ENCODE results near the gene A2M.

The A2M gene

DNA sequence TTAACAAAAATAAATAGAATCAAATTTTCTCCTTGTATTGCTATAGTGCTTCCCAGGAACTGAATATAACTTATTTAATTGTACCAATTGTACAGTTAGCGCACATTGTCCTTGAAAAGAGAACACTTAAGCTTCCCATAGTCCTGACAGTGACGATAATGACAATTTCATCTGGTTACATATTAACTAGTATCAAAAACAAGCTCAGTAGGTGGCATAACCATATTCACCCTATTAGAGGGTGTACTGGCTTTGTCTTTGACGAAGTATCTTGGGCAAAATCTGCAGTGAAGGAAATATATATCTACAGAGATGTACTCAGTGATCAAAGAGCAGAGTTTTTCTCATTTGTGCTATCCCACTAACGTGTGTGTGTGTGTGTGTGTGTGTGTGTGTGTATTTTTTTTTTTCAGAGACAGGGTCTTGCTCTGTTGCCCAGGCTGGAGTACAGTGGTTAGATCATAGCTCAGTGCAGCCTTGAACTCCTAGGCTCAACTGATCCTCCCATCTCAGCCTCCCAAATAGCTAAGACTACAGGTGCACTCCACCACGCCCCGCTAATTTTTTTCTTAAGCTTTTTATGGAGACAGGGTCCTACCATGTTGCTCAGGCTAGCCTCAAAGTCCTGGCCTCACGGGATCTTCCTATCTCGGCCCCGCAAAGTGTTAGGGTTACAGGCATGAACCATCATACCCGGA lies 4.9 kb upstream of the A2M start:
- DNase-seq, result no peak

DNA sequence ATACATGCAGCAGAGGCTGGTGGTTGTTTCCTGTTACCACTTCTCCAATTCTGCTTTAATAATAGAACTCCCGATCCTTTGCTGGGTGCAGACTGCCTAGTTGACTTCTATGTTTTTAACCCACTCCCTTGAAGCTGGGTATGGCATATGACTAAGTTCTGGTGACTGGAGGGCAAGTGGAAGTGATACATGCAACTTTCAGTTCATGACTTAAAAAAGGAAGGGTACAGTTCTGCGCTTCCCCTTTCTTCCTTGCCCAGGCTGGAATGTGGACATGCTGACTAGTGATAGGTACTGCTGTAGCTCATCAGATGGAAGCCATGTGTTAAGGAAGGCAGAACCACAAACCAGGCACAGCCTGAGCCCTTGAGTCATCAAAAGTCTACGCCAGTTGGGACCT lies 2.4 kb upstream of the A2M start:
- no peak for DNase-seq

DNA sequence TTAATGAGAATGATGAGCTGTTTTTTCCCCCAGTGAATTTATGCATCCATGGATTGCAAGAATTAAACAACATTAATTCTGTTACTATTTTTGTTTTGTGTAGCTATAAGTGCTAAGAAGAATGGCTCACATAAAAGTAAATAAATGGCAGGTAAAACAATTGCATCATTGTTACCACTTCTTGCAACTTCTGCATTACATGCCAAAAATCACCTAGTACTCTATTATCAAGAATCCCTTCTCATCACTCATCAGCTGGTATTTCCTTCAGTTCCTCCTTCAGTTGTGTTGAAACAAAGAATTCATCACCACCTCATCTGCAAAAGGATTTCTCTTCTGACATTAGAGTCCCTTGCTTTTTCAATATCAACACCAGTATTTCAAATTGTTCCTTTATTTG lies 773 bp downstream of the A2M start:
- DNase-seq, result no peak

DNA sequence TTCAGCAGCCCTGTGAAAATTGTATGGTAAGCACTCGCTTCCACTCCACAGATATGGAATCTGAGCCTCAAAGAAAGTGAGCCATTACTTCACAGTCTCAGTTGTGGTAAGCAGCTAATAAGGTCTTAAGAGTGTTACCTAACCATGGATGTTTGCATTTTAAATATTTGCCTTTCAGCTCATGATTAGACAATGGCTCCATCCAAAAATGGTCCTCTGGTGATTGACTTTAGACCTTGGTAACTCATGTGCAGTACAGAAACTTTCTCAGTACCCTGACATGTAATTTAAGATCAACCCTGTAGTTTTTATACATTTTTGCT lies 1.8 kb downstream of the A2M start:
- DNase-seq, result no peak

DNA sequence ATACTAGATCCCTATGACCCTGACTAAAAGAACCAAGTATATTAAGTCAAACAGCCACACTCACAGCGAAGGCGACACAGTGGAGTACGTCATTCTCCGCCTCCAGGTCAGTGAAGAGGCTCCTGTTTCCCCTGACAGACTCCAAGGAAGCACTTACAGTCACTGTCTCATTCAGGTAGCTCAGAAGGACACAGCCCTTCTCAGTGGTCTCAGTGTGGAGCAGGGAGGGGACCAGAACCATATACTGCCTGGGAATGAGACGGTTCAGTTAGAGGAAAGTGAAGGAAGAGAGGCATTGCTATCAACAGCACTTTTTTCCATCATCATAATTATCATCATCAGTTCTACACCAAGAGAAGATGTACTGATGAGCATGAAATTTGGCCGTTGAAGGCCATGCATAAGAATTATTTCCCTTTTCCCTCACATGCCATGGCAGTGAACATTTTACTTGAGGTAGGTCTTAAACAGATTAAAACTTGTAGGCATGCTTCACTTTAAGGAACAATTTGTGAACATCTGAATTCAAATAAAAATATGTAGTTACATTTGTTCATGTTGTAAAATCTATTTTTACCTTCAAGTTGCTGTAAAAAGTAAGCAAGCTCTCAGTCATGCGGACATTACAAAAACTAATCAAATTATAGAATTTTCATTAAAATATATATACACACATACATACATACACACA lies 2.3 kb downstream of the A2M start:
- DNase-seq, result no peak

DNA sequence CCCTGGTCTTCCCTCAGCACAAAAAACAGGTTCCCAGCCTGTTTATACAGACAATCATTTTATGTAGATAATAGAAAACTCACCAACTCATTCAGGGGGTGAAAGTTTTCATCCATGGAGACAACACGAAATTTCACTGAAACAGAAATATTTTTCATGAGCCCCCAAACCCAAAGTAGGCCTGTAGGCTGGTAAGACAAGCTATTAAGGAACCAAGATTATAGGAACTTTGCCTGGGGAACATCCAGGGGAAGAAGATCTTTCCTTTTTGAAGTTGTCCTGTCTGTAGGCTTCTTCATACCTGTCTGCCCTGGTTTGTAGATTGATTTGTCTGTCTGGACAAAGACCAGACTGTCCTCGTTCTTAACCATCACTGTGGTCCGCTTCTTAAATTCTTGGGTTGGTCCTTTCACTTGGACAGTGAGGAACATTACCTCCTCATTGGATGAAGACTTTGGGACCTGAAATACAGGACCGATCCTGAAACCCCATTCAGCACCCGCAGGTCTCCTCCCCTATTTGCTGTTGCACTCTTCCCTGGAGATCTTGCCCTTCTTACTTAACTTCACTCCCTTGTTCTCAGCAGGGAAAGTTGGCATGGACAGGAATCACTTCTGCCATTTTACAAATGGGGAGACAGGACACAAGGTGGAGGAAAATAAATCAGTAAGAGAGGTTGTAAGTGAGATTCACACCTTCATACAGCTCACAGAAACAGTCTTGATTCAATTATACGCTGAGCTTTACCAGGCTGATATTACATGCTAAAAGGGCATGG lies 3.5 kb downstream of the A2M start:
- no peak for DNase-seq

DNA sequence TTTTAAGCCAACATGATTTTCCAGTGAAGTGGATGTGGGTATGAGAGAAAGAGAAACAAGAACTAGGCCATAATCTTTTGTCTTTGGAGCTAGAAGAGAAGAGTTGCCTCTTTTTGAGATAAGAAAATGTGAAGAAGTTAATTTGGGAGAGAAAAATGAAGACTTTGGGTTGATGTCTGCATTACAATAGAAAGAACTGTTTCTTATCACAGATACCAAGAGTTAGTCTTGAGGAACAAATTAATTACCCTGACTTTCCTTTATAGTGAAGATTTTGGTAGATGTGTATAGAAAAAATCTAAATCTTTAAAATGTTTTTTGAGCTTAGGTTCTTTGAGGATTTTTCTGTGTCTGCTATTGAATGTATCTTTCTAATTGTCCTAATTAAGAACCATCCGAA lies 4.2 kb downstream of the A2M start:
- no peak for DNase-seq

DNA sequence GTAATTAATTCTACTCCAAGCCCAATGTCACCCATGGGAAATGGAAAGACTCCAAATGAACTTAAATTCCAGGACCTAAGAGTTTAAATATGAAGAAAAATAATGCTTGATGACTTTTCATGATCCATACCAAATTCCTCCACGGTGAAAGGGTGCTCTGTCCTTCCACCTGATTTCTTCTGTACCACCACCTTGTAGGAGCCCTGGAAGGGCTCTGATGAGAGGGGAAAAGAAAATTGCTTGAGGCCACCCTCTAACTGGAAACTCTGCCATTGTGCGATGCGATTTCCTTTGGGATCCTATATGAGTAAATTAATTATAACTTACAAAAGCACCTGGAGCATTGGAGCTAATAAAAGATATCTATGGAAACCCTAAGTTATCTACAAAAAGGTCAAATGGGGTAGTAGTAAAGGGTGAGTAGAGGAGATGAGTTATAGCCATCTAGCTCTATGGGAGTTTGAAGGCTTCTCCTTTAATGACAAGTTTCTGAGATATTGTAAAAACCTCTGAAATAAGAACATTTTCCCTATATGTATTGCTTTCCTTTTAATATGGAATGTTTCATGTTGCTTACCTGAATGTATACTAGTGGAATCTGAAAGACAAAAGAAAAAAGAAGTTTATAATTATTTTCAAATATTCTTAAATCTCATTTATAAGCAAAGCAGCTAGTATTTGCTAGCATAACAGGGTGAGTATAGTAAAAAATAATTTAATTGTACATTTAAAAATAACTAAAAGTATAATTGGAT lies 5.8 kb downstream of the A2M start:
- DNase-seq, result no peak

DNA sequence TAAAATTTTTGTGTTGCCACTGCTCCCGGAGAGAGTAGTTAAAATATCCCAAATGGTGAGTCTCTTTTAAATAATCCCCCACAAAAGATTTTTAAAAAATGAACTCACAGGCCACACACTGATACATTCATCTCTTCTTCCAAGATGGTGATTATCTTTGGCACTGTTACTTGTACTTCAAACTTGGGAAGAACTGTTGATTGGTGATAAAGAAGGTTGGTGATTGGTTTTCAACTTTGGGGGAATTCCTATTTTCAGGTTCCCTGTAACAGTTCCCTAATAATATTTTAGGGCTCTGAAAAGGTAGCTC lies 6.6 kb downstream of the A2M start:
- no peak for DNase-seq

DNA sequence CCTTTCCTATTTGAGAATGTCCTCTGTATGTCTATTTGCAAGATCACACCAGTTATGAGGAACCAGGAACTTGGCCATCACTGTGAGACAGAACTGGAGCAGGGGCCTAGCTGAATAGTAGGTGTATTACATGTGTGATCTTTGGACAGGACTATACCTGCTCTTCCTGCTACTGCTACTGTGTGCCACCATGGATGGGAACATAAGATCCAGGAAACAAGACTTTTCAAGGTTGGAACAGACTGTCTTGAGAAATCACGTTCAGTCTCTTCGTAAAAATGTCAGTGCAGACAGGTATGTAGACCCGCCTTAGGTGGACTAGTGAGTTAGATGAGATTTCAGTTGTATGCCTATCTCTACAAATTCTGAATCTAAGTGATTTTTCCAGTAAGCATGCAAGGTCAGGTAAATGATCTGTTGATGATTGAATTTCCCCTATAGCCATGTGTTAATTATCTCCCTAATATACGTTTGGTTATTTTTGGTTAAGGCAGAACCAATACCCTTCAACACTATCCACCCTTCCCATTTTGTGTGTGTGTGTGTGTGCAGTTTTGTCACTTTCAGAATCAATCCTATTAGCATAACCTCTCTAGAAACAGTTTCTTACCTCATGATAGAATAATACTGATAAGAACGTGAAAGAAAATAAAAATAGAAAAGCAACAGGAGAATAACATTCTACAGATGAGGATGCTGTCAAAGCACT lies 7.1 kb downstream of the A2M start:
- DNase-seq, result no peak

DNA sequence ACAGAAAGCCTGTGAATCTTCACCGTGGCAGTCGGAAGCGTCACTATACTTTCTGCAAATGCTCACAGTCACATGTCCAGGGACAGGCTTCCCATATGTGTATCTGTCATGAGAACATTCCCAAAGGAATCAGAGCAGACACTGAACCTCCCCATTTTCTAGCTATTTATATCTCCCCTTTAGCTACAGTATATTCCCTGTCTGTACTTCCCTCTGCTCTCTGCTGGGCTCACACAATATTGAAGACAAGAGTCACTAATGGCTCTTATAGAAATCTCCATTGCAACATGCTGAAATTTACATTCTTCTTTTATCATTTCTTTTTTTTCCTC lies 8.2 kb downstream of the A2M start:
- DNase-seq, result no peak

DNA sequence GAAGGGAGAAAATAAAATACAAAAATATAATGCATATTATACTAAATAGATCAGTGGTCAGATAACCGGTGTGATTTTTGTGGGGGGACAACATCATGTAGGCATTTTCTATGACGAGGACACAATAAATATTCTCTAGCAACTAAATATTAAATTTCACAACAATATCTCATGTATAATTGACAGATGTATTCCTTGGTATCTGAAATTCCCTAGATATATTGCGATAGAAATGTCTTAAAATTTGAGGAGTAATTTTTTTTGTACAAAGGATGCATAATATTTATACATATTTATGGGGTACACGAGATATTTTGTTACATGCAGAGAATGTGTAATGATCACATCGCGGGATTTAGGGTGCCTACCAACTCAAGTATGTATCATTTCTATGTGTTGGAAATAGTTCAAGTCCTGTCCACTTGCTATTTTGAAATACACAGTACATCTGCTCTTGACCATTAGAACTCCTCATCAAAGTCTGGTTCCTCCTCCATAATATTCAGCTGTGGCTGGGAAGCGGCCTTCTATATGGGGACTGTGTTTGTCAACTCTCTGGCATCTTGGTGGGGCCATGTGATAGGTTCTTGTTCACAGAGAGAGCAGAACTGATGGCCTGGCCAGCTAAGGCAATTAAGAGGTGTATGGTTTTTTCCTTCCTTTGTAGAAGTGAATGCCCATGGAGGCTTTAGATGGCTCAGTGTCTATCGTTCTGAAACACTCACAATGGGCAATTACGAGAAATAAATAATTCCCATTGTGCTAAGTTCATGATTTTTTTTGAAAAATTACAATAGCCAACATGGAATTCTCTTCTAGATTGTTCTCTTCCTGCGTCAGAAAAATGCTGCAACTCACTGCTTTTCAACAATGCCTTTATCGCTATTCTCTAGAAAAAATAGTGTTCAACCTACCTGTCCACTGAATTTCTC lies 8.8 kb downstream of the A2M start:
- DNase-seq, result no peak

DNA sequence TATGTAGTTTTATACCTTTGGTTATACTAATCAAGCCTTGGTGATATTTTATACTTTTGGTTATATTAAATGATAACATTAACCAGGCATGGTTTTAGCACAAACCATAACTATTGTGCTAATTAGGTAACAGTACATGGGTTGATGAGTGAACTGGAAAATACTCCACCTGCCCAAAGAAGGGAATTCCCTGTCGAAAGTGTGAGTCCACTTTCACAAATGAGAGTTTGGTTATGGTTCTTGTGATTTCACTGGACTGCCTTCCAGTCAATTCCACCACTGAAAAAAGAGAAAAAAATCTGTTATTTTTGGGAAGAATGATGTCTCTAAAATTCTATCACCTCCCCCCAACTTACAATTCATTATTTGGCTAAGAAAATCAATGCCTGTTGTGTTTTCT lies 9.7 kb downstream of the A2M start:
- no peak for DNase-seq

DNA sequence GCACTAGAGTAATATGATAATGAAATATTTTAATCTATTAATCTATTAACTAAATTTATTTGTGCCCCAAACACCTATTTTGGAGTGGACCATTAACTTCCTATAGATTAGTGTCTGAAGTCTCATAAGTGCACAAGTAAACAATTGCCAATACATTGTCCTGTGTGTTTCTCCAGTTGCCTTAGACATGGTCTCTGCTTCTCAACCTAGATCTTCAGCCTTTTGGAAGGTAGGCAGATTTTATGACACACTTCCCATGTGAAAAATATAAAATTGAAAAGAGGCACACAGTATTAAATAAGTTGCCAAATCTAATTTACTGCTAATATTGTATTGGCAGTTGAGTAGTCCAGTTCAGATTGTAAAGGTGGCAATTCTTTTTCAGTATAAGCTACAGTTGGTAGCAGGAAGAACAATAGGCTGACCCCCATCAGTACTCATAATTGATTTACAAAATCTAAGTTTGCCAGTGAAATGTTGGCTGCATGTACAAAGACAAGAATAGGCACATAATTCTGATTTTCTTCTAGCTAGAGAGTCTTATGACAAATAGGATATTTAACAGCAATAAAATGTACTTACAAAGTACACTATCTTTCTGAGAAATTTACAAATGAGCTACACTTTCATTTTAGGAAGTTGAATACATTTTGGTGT lies 10.8 kb downstream of the A2M start:
- no peak for DNase-seq

DNA sequence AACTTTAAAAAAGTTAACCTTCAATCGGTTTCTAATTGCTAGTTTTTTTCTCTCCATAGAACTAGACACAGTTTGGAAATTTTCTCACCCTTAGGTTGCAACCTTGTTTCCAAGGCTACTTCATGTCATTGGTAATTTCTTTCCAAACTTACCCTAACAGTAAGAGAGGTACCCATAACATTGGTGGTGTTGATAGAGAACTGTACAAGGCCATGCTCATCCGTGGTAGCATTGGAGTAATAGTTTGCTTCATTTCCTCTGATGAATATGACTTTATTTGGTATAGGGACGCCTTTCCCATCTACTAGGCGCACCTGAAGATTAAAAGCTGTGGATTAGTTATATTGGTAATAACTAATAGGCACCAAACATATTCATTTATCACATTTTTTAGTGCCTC lies 11.6 kb downstream of the A2M start:
- no peak for DNase-seq

DNA sequence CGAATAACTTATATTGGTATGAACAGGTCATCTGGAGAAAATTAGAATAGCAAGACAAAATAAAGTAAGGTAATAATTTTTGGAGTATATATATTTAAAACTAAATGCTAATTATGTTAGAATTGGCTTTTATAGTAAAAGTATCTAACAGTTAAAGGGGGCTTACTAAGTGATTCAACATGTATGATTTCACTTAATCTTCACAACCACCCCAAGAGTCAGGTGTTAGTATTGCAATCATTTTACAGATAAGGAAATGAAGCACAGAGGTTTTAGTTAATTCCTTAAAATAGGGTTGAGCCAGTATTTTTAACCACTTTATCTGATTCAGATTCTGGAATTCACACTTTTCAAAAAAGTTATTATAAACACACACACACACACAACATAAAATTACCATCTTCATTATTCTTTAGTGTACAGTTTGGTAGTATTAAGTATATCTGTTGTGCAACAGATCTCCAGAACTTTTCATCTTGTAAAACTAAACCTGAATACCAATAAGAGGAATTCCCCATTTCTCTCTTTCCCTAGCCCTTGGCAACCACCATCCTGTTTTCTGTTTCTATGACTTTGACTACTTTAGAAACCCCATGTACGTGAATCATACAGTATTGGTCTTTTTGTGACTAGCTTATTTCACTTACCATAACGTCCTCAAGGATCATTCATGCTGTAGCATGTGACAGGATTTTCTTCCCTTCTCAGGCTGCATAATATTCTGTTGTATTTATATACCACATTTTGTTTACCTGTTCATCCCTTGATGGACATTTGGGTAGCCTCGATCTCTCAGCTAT lies 12.5 kb downstream of the A2M start:
- no peak for DNase-seq

DNA sequence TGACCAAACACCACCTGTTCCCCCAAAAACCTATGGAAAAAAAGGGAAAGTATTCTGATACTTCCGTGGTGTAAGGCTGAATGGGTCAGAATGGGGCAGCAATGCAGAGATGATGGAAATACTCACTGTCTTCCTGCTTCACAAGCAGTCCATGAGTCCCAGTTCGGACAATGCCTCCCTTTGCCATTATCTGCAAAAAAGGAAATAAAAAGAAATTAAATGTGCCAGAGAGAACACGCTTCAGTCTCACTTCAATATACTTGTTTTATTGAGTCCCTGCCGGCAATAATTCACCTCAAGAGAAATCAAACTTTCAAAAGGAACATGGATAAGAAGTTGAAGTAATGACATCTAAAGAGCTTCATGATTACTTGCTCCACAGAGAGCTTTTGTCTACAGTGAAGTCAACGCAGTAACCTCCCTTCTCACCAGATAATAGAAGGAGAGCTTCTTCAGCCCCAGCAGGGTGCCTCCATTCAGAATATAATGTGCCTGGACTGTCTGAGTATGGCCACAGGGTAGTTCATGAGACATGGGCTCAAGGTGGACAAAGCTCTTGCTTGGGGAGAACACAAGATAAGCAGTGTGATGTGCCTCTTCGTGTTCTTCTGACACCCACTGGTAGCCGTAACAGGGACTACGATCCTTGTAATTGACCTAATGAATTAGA lies 14.6 kb downstream of the A2M start:
- DNase-seq, result no peak

DNA sequence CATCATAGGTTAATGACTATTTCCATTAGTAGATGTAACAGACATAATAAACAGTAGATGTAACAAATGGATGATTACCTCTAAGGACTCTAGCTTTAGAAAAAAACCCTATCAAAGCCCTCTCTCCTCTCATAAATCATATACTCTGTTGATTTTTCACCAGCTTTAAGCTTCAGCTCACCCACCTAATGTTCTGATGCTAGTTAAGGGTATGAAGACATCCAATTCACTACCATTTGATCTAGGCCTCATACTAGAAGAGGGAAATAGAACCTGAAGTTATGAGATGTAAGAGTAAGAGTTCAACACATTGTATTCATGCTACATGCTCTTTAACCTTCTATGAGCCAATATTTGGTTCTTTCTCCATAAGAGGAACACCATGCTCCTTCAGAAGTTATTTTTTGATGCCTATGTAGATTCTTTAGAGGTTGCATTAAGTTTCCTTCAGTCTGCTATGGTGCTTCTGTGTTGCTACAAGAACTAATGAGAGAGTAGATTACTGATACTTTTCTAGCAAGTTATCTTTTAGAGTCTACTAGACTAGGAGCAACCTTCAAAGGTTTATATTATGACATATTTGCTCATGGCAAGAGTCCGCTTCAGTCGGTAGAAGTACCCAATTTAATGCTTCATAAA lies 16.0 kb downstream of the A2M start:
- DNase-seq, result no peak

DNA sequence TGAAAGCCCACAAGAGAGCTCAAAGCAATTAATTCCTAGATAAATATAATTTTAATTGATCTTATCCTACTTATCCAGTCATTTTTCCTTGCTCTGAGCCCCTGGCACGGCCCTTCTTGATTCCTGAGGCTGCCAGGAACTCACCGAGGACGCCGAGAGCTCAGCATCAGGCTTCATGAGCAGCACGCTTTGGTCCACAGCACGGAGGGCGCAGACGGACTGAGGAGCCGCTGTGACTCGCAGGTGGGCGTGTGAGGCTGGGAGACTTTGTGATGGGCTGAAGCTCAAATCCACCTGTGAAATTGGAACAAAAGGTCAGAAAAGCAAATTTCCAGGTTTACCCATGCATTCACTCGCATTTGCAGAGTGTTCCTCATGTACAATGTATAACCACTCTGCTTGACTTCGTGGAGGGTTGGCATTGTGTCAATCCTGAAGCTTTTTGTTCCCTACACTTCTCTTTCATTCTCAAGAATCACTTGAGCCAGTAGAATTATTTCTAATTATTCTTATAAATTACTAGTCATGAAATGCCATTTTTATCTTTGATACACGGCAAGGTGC lies 17.2 kb downstream of the A2M start:
- no peak for DNase-seq

Measured in left hindlimb (tissue), 1 donor.